ENCODE data around the gene MME.

DNA sequence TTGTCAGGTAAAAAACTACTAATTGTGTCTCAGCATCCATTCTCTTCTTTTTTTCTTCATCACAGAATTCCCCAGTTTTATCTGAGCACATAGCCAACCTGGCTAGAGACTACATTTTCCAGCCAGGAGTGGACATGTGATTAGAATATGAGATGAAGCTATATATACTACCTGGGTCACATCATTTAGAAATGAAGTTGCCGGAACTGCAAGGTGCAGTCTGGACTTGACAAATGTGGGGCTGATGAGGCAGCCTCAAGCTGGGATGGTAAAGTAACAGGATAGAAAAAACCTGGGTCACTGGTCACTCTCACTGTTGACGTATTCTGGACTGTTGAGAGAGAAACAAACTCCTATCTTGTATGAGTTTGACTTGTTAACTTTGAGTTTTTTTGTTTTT lies 113.7 kb downstream of the MME start:
- TF ChIP-seq, protein P1, sequence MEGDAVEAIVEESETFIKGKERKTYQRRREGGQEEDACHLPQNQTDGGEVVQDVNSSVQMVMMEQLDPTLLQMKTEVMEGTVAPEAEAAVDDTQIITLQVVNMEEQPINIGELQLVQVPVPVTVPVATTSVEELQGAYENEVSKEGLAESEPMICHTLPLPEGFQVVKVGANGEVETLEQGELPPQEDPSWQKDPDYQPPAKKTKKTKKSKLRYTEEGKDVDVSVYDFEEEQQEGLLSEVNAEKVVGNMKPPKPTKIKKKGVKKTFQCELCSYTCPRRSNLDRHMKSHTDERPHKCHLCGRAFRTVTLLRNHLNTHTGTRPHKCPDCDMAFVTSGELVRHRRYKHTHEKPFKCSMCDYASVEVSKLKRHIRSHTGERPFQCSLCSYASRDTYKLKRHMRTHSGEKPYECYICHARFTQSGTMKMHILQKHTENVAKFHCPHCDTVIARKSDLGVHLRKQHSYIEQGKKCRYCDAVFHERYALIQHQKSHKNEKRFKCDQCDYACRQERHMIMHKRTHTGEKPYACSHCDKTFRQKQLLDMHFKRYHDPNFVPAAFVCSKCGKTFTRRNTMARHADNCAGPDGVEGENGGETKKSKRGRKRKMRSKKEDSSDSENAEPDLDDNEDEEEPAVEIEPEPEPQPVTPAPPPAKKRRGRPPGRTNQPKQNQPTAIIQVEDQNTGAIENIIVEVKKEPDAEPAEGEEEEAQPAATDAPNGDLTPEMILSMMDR (conservative IDR thresholded peaks at IDR 0.05 in 1 of 2, IDR thresholded peaks at IDR 0.05 in 1 of 2; ENCODE audit: low read depth in 1 of 2, low read length in 2 of 2) = no peak
- no peak for TF ChIP-seq EZH2 (IDR thresholded peaks at IDR 0.05; ENCODE audit: low read length, missing control alignments)

All from fibroblast of lung (primary cell).